GM18502 (cell line): ENCODE data around the gene FAM229B.
A peak's percentile ranks its signal among the peaks of the same experiment; 100 is the strongest.
"Not testable (repeated sequence)": the region's sequence is repeated elsewhere in the genome, so short reads cannot be mapped to it uniquely, and the experiment has no call there.

Experiments used
- ATAC-seq: cut with Tn5 transposase; IDR thresholded peaks from one replicate; pipeline ENCODE4 v1.9.1; 2021; ENCODE audit warnings: mild to moderate bottlenecking; ENCODE audit not compliant: unreplicated experiment, poor library complexity

Gene FAM229B

GRCh38 chr6:112087136-112087911 is at the start of gene FAM229B, which contains the start of gene TUBE1:
TSS of gene FAM229B (plus strand) at chr6:112087591. CDS start at chr6:112099284, 11,693 bp downstream.
TSS of gene TUBE1 (minus strand) at chr6:112087482. CDS start at chr6:112087434, 48 bp downstream.
- peak; percentile 98 for ATAC-seq

GRCh38 chr6:112037783-112038216 is 49.6 kb upstream of the FAM229B start:
- ATAC-seq: no peak

- ATAC-seq: no peak
Measured at GRCh38 chr6:112038268-112038667, 49.1 kb upstream of the FAM229B start.

- no peak for ATAC-seq
Measured at GRCh38 chr6:112038756-112039430, 48.5 kb upstream of the FAM229B start.

GRCh38 chr6:112039431-112039770 is 48.0 kb upstream of the FAM229B start:
- ATAC-seq: no peak

GRCh38 chr6:112040956-112041355 is 46.4 kb upstream of the FAM229B start:
- ATAC-seq: no peak

GRCh38 chr6:112041535-112041934 is 45.9 kb upstream of the FAM229B start:
- no peak for ATAC-seq

- peak; percentile 93 for ATAC-seq
Measured at GRCh38 chr6:112043032-112044007, 44.1 kb upstream of the FAM229B start.

GRCh38 chr6:112044196-112044595 is 43.2 kb upstream of the FAM229B start:
- ATAC-seq: no peak

- no peak for ATAC-seq
Measured at GRCh38 chr6:112044856-112045255, 42.5 kb upstream of the FAM229B start.

- not testable (repeated sequence) for ATAC-seq
Measured at GRCh38 chr6:112047523-112047922, 39.9 kb upstream of the FAM229B start.

GRCh38 chr6:112049026-112049799 is 38.2 kb upstream of the FAM229B start:
- ATAC-seq: no peak

- ATAC-seq: no peak
Measured at GRCh38 chr6:112049996-112050395, 37.4 kb upstream of the FAM229B start.

GRCh38 chr6:112050429-112050828 is 37.0 kb upstream of the FAM229B start:
- ATAC-seq: no peak

GRCh38 chr6:112051251-112051740 is 36.1 kb upstream of the FAM229B start:
- ATAC-seq: not testable (repeated sequence)

GRCh38 chr6:112054001-112054400 is 33.4 kb upstream of the FAM229B start, which contains the start of gene CCN6:
TSS of gene CCN6 (plus strand) at chr6:112054104. CDS start at chr6:112054358, 254 bp downstream.
- no peak for ATAC-seq

- no peak for ATAC-seq
Measured at GRCh38 chr6:112054555-112055190, 32.7 kb upstream of the FAM229B start.

GRCh38 chr6:112058243-112059032 is 29.0 kb upstream of the FAM229B start:
- ATAC-seq: no peak
